ENCODE data around the gene REC8. TPM values are rescaled to one million over a fixed set of nuclear protein-coding genes. Genes with fewer than 3 reads are reported as not detected.
A peak's percentile ranks its signal among the peaks of the same experiment; 100 is the strongest.

Gene REC8
- total RNA-seq, 1 experiment from 2014 or later: 58.0 TPM

- H3K27ac ChIP-seq (ENCODE audit: insufficient read length, low read depth, low read length): no peak overlapping the region
- Mint-ChIP-seq H3K27ac (peak overlapping the region in 2 of 3 experiments; percentile 57 to 78; a peak in 3 of 7 replicates), H3K9me3 (peaks cover 8% of the 10 kb centered on the region in 2 experiments), H3K4me3 (peak overlapping the region; percentile 92 to 98), H3K4me1 (peaks cover 27 to 32% of the 10 kb centered on the region in 2 experiments), H3K36me3 (ENCODE audit: insufficient read depth in 1 of 3, low read depth in 3 of 3) (peaks cover 28 to 55% (median 53%) of the 10 kb centered on the region in 3 experiments), H3K27me3 (ENCODE audit: low read depth) (no peaks in the 10 kb centered on the region)
- H4K5ac ChIP-seq (ENCODE audit: insufficient read length, low read depth, low read length): no peak overlapping the region
- H4K91ac ChIP-seq (ENCODE audit: insufficient read length, low read depth, low read length): no peak overlapping the region
- H3K27me3 ChIP-seq (ENCODE audit: insufficient read depth, low read length): no peaks in the 10 kb centered on the region
- no peak overlapping the region for H2BK12ac ChIP-seq (ENCODE audit: insufficient read length, low read depth, low read length)
- H3T11ph ChIP-seq (ENCODE audit: low read length): no peak overlapping the region
- H3K9me3 ChIP-seq (ENCODE audit: control insufficient read depth, low read depth, low read length): peaks cover 5% of the 10 kb centered on the region
- no peak overlapping the region for H4K8ac ChIP-seq (replicated peaks; ENCODE audit: insufficient read length, low read depth, low read length)
- H3K4me2 ChIP-seq (ENCODE audit: insufficient read depth, insufficient read length, low read length): no peak overlapping the region
- no peak overlapping the region for H3K18ac ChIP-seq (ENCODE audit: insufficient read length, low read depth, low read length)
- no peak overlapping the region for H3K14ac ChIP-seq (ENCODE audit: insufficient read depth, low read length)
- no peak overlapping the region for H3K23ac ChIP-seq (ENCODE audit: insufficient read length, low read depth, low read length)
- H3K23me2 ChIP-seq (ENCODE audit: insufficient read length, low read depth, low read length, poor library complexity, severe bottlenecking): peaks cover 8% of the 10 kb centered on the region
- H3K9ac ChIP-seq (ENCODE audit: extremely low read depth, insufficient read length, low read length): no peak overlapping the region
- H2AK5ac ChIP-seq (ENCODE audit: insufficient read length, low read length): no peak overlapping the region
- H2AFZ ChIP-seq (ENCODE audit: low read length): no peak overlapping the region
- H2BK5ac ChIP-seq (ENCODE audit: insufficient read length, low read length): no peak overlapping the region
- no CpG with 5 or more reads among the region's 2 CpGs for WGBS (ENCODE audit: extremely low coverage, insufficient read length, low lambda C conversion rate)
- no peak overlapping the region for H2BK15ac ChIP-seq (ENCODE audit: low read depth, low read length)
- no peaks in the 10 kb centered on the region for H3K79me2 ChIP-seq (ENCODE audit: insufficient read depth, low read length)
- H3K79me1 ChIP-seq (ENCODE audit: insufficient read depth, low read depth, low read length, poor library complexity, severe bottlenecking): no peaks in the 10 kb centered on the region
- no peak overlapping the region for H2BK20ac ChIP-seq (ENCODE audit: low read depth, low read length, poor library complexity, severe bottlenecking)
- H2BK120ac ChIP-seq (ENCODE audit: low read depth, low read length, poor library complexity, severe bottlenecking): no peak overlapping the region
- no peaks in the 10 kb centered on the region for H4K20me1 ChIP-seq (ENCODE audit: control insufficient read depth, insufficient read depth, insufficient read length)
- H3K4ac ChIP-seq (ENCODE audit: low read depth, low read length): no peak overlapping the region
- H3K56ac ChIP-seq (ENCODE audit: insufficient read length, low read depth, low read length): no peak overlapping the region
- no peak for DNase-seq
- no peaks in the 10 kb centered on the region for H3K4me1 ChIP-seq (ENCODE audit: insufficient read depth, low read length)
- TF ChIP-seq CTCF (conservative IDR thresholded peaks at IDR 0.05): no peak
Observed at GRCh38 chr14:24197056-24197450, 25.2 kb downstream of the REC8 start.
